MCF 10A (cell line): ENCODE results near the gene CD9. TPM values are rescaled to one million over a fixed set of nuclear protein-coding genes. Genes with fewer than 3 reads are reported as not detected.

Experiments used
- BruUV-seq: library from RNA; stranded (reverse); fragments of 400-500 nt; replicated peaks from 2 replicates; lab custom pipeline; 2021; lab: Mats Ljungman, UMichigan
- CTCF ChIA-PET: fragments of 300-600 bp; sonication (Branson Sonifier 250); formaldehyde crosslinking; extraction: SDS; loops from one replicate; lab custom pipeline; 2021; ENCODE audit warnings: antibody characterized with exemption, inconsistent platforms; lab: Yijun Ruan, JAX
- POLR2A ChIA-PET: fragments of 300-600, 350-650 bp; sonication (Branson Sonifier 250); formaldehyde crosslinking; extraction: SDS; loops from one replicate; lab custom pipeline; 2020; ENCODE audit warnings: antibody characterized with exemption, inconsistent platforms; lab: Yijun Ruan, JAX
- DNase-seq: peaks from one replicate; pipeline ENCODE4 v3.0.0-alpha.2; 2018; ENCODE audit not compliant: unreplicated experiment
- H3K27ac Mint-ChIP-seq: one replicate; pipeline ENCODE4 v1.8.0; 2022; ENCODE audit warnings: mild to moderate bottlenecking, low read depth, mixed read lengths; ENCODE audit not compliant: unreplicated experiment
- H3K27me3 Mint-ChIP-seq: one replicate; pipeline ENCODE4 v1.8.0; 2022; ENCODE audit warnings: mixed read lengths; ENCODE audit not compliant: insufficient read depth, unreplicated experiment
- H3K36me3 Mint-ChIP-seq: one replicate; pipeline ENCODE4 v1.8.0; 2022; ENCODE audit warnings: mild to moderate bottlenecking, moderate library complexity, mixed read lengths; ENCODE audit not compliant: insufficient read depth, unreplicated experiment
- H3K4me1 Mint-ChIP-seq: one replicate; pipeline ENCODE4 v1.8.0; 2022; ENCODE audit warnings: mixed read lengths; ENCODE audit not compliant: insufficient read depth, unreplicated experiment
- H3K4me3 Mint-ChIP-seq: one replicate; pipeline ENCODE4 v1.8.0; 2022; ENCODE audit warnings: mild to moderate bottlenecking, moderate library complexity, mixed read lengths; ENCODE audit not compliant: unreplicated experiment
- H3K9me3 Mint-ChIP-seq: one replicate; pipeline ENCODE4 v1.8.0; 2022; ENCODE audit warnings: mixed read lengths; ENCODE audit not compliant: unreplicated experiment
- CTCF ChIP-seq: fragments of 200-600 bp; IDR thresholded peaks from one replicate; pipeline ENCODE4 v1.8.0; 2022; ENCODE audit warnings: antibody characterized with exemption, mild to moderate bottlenecking; ENCODE audit not compliant: unreplicated experiment
- intact Hi-C: fragments of 100-400 bp; cut with micrococcal nuclease; formaldehyde crosslinking; loops from 2 replicates; pipeline ENCODE4 v1.14.1; 2022
- total RNA-seq: library from RNA; stranded (reverse); gene quantifications from 2 replicates; pipeline ENCODE4 v1.2.3, GENCODE V29; 2022

CD9 gene
- total RNA-seq, 1 experiment from 2014 or later, result 31.1 TPM

- no peak overlapping the region for H3K4me3 Mint-ChIP-seq
- CTCF ChIA-PET, result interaction anchor here (1.0 to 14.5 kb wide), 5 partner anchors 8 to 82 kb away, joined by 7 to 369 read pairs (median 73); no protein-coding TSS in a partner anchor
- BruUV-seq, result no TSS peak
- DNase-seq, result no peak
- no peaks in the 10 kb centered on the region for H3K9me3 Mint-ChIP-seq
- TF ChIP-seq CTCF, result no peak
- peaks cover 20% of the 10 kb centered on the region for H3K4me1 Mint-ChIP-seq
- no peak overlapping the region for H3K27ac Mint-ChIP-seq
- POLR2A ChIA-PET, result interaction anchor here (0.7 to 7.5 kb wide), 5 partner anchors 9 to 524 kb away, joined by 3 to 116 read pairs (median 4); no protein-coding TSS in a partner anchor
- H3K36me3 Mint-ChIP-seq, result peaks cover 6% of the 10 kb centered on the region
- H3K27me3 Mint-ChIP-seq, result no peaks in the 10 kb centered on the region
- intact Hi-C loops, result no loop called here
Measured at GRCh38 chr12:6203601-6204000, 3.4 kb downstream of the CD9 start.

GRCh38 chr12:6204533-6205143, 4.4 kb downstream of the CD9 start:
- TF ChIP-seq CTCF, result no peak
- CTCF ChIA-PET, result interaction anchor here (0.6 to 14.5 kb wide), 5 partner anchors 9 to 143 kb away, joined by 3 to 369 read pairs (median 12); no protein-coding TSS in a partner anchor
- H3K9me3 Mint-ChIP-seq, result no peaks in the 10 kb centered on the region
- POLR2A ChIA-PET, result interaction anchor here (0.5 to 7.5 kb wide), 4 partner anchors 8 to 247 kb away, joined by 3 to 116 read pairs (median 53); no protein-coding TSS in a partner anchor
- H3K36me3 Mint-ChIP-seq, result peaks cover 11% of the 10 kb centered on the region
- no peak overlapping the region for H3K27ac Mint-ChIP-seq
- H3K4me1 Mint-ChIP-seq, result peaks cover 28% of the 10 kb centered on the region
- intact Hi-C loops, result no loop called here
- BruUV-seq, result no TSS peak
- DNase-seq, result peak; percentile 33
- H3K4me3 Mint-ChIP-seq, result no peak overlapping the region
- H3K27me3 Mint-ChIP-seq, result no peaks in the 10 kb centered on the region

DNA sequence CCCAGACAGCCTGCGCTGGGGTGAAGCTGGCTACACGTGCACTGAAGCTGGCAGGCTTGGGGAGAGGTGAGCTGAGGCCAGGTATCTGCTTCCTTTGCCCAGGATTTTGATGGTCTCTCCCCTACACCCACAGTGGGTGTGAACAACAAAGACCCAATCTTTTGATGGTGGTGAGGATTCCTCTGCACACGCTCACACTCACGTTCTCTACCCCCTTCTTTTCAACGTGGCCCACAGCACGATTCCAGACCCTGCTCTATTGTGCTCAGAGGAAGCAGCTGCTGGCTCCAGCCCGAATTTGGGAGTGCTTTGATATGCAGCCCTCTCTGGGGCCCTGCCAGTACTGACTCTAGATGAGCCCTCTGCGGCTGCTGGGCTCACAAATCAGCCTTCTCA, 4.9 kb downstream of the CD9 start:
- no peak for DNase-seq
- peaks cover 13% of the 10 kb centered on the region for H3K36me3 Mint-ChIP-seq
- BruUV-seq, result no TSS peak
- H3K9me3 Mint-ChIP-seq, result no peaks in the 10 kb centered on the region
- no peak overlapping the region for H3K4me3 Mint-ChIP-seq
- ChIA-PET CTCF (interaction anchor here (0.6 to 14.5 kb wide), 6 partner anchors 8 to 143 kb away, joined by 3 to 369 read pairs (median 10); no protein-coding TSS in a partner anchor), POLR2A (interaction anchor here (0.5 to 7.5 kb wide), 4 partner anchors 7 to 131 kb away, joined by 3 to 116 read pairs (median 52); no protein-coding TSS in a partner anchor)
- intact Hi-C loops, result no loop called here
- H3K27me3 Mint-ChIP-seq, result no peaks in the 10 kb centered on the region
- H3K4me1 Mint-ChIP-seq, result peaks cover 28% of the 10 kb centered on the region
- TF ChIP-seq CTCF, result no peak
- peak overlapping the region; percentile 58 for H3K27ac Mint-ChIP-seq

DNA sequence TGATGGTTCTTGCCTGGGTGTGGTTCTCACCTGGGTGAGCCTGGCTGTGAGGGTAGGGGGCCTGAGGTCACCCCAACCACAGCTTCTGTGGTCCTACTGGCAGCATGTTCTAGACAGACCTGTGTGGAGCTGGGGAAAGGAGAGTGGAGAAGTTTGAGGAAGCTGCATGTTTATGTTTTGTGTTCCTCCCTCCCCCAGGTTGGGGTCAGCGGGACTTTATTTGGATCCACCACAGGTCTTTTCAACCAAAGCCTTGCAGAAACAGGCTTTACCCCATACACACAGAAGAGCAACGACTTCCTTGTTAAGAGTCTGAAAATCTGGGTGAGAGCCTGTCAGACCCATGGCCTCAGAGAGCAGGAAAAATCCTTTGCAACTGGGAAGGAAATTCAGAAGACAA, 5.6 kb downstream of the CD9 start:
- Mint-ChIP-seq H3K27me3 (no peaks in the 10 kb centered on the region), H3K9me3 (no peaks in the 10 kb centered on the region), H3K4me1 (peaks cover 28% of the 10 kb centered on the region), H3K27ac (peak overlapping the region; percentile 58), H3K36me3 (peaks cover 13% of the 10 kb centered on the region), H3K4me3 (no peak overlapping the region)
- intact Hi-C loops, result no loop called here
- DNase-seq, result no peak
- ChIA-PET POLR2A (interaction anchor here (0.5 to 7.5 kb wide), 3 partner anchors 7 to 131 kb away, joined by 3 to 116 read pairs (median 102); no protein-coding TSS in a partner anchor), CTCF (interaction anchor here (0.6 to 14.5 kb wide), 5 partner anchors 11 to 228 kb away, joined by 3 to 369 read pairs (median 7); no protein-coding TSS in a partner anchor)
- no peak for TF ChIP-seq CTCF
- BruUV-seq, result no TSS peak
